DMS53 treated with DMSO at 0.1 percent for 48 hours (cell line): ENCODE measurements around the gene NELFCD.
A peak's percentile ranks its signal among the peaks of the same experiment; 100 is the strongest.

Experiments
- DNase-seq: peaks from one replicate; lab custom pipeline; 2025; ENCODE audit not compliant: unreplicated experiment; lab: John Stamatoyannopoulos, UW

The NELFCD gene

DNA sequence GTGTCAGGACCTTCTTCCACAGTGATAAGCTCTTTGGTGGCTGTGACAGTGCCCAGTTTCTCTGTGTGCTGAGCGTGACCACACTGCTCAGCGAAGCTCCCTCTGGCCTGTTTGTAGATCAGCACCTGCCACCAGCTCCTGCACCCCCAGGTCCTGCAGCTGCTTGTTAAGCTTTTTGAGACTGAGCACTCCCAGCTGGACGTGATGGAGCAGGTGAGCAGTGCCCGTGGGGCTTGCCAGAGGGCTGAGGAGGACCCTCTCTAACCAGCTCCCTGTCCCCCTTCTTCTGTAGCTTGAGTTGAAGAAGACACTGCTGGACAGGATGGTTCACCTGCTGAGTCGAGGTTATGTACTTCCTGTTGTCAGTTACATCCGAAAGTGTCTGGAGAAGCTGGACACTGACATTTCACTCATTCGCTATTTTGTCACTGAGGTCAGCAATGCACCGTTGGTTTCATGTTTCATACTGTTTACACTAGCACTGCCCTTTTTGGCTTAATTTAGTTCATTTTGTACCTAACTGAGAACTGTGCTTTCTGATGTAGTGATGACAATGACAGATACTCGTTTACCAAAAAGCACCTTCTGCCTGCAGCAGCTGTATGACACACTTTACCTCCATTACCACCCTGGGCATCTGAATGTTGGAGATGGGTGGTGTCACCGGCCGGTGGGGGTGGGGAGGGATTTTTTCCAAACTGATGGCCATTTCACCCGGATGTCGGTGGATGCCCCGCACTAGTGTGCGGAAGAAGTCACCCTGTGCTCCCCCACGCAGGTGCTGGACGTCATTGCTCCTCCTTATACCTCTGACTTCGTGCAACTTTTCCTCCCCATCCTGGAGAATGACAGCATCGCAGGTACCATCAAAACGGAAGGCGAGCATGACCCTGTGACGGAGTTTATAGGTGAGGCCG lies 12.5 kb downstream of the NELFCD start:
- DNase-seq, result peak; percentile 50

DNA sequence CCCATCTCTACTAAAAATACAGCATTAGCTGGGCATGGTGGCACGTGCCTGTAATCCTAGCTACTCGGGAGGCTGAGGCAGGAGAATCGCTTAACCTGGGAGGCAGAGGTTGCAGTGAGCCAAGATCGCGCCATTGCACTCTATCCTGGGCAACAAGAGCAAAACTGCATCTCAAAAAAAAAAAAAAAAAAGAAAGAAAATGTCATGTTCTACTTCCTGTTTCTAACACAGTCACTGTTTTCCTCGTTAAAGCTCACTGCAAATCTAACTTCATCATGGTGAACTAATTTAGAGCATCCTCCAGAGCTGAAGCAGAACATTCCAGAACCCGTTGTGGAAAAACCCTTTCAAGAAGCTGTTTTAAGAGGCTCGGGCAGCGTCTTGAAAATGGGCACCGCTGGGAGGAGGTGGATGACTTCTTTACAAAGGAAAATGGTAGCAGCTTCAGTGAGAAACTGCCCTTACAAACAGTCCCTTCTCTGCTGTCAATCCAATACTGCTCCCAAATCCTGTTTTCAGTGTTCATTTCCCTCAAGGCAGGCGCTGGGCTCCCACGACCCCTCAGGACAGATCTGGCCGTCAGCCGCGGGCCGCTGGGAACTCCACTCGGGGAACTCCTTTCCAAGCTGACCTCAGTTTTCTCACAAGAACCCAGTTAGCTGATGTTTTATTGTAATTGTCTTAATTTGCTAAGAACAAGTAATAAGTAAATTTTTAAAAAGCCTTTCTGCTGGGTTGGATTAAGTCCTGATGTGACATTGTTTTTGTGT lies 13.5 kb downstream of the NELFCD start:
- no peak for DNase-seq

DNA sequence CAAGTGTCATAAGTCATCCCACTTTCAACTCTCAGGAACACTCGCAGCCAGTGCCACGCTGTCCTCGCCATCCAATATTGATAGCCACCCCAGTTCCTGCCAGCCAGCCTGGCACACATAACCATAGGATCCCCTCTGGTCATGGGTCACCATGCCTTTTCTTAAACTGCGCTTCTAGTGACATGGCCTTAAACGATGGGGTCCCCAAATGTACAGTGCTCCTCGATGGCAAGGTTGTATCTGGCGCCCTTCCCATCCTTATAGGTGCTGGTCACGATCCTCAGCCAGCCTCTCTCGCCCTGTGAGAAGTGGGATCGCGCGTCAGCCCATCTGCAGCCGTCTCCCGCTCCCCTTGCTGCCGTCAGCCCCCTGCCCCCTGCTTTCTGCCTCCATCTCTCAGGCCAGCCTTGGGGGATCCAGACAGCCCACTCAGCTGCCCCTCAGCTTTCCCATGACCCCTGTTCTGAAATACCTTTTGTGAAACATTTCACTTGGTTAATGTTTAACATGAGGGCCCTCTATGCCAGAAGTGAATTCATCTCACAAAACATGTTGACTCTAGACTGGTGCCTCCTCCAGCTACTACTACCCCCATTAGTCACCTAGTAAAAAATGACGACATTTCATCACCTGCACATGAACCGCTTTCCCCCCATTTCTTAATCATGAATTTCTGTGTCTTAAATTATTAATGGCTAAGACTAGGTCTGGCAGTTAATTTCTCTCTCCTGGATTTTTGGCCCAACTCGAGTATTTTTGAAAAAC lies 14.6 kb downstream of the NELFCD start:
- peak; percentile 76 for DNase-seq

DNA sequence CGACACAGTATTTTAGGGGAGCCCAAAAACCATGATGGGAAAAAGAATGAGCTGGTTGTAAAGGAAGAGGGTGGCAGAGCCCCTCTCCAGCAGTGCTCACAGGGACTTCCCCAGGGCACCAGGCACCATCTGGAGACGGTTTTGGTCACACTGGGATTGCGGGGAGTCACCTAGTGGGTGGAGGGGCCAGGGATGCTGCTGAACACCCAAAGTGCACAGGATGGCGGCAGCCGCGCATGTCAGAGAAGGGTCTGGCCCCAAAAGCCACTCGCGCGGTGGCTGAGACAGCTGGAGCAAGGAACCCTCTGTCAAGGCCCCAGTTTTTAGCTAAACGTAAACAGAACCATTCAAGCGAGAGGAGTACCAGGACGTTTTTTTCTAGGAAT lies 15.2 kb downstream of the NELFCD start:
- DNase-seq, result no peak

DNA sequence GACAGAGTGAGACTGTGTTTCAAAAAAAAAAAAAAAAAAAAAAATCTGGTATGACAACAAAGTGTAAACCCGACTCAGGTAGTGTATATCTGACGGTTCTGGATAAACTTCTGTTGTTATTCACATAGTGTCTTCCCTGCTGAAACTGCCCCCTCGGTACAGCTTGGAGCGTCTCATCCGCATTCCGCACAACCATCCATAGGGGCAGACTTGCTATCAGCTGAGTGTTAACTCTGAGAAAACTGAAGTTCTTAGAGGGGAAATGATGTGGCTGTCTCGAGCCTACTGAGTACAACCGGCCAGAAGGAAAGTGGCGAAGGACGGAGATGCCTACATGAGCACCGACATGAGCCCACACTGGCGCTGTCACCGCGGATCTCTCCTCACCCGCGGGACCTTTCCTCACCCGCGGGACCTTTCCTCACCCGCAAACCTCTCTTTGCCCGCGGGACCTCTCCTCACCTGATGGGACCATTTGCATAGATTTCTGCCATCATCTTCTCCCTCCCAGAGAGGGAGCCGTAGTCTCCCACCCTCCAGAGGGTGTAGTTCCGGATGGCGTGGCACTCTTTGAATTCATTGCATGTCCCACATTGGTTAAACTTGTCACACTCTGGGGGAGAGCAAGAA lies 16.2 kb downstream of the NELFCD start:
- no peak for DNase-seq

DNA sequence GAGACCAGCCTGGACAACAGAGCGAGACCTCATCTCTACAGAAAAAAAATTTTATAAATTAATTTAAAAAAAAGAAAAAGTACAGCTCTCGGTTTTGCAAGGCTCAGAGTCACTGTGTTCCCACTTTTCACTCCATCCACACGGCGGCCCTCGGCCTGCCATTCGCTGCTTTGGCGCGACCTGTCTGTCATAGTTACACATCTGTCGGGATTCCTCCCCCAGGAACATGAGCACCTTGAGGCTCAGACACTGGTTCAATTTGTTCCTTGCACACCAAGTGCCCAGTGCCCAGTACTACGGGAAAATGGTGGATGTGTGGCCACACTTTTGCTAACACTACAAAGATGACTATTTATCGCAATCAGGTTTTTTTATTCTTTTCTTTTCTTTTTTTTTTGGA lies 17.6 kb downstream of the NELFCD start:
- DNase-seq, result no peak

DNA sequence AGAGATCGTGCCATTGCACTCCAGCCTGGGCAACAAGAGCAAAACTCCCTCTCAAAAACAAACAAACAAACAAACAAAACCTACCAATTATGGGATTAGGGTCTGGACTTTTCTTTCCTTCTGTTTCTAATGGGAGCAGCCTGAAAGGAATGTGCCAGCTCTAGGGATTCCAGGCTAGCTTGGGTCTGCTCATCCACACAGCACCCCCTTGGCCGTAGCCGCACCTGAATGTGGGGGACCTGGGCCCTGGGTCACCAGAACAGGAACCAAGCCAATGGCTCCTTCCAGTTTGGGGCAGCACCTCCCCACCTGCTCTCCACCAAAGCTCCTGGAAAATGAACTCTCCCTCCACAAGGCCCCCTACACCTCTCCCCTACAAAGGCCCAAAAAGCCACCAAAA lies 19.3 kb downstream of the NELFCD start:
- no peak for DNase-seq

DNA sequence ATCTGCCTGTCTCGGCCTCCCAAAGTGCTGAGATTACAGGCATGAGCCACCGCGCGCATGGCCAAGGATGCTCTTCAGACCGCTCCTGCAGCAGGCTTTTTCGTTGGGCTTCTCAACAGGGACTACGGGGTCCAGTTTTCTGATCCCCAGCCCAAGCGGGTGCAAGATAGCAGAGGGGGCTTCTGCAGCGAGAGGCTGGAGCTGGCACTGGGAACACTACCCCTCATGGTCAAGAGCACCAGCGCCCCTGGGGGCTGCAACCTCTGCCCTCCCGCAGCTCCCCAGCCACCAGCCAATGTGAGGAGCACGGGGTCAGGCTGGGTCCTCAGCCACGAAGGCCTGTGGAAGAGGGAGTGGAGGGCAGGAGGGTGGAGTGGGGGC lies 20.0 kb downstream of the NELFCD start:
- no peak for DNase-seq

DNA sequence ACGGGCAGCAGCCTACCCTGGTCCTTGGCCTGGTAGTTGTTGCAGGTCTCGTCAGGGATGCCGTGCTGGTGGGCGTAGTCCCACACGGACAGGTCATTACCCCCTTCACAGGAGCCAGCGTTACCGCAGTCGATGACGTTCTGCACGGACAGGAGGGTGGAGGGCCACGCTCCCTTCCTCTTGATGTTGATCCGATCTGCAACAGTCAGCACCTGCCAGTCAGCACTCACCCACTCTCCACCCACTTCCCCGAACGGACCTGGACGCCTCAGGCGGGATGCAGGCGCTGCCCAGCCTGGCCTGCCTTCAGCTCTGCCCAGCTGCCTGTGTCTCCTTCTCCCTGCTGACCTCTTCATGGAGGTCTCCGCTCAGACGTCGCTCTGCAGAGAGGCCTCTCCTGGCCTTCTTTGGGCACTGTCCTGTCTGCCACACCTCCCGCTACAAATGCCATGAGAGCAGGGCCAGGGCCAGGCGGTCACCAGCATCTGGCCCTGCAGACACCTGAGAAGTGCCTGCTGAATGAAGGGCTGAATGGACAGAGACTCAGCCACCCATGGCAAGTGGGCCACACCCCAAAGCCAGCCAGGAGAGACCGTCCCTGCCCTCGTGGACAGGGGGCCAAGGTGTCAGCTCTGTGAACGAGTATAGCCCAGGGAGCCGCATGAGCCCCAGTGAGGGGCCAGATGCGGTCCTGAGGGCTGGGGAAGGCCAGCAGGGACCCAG lies 20.6 kb downstream of the NELFCD start:
- DNase-seq, result no peak

DNA sequence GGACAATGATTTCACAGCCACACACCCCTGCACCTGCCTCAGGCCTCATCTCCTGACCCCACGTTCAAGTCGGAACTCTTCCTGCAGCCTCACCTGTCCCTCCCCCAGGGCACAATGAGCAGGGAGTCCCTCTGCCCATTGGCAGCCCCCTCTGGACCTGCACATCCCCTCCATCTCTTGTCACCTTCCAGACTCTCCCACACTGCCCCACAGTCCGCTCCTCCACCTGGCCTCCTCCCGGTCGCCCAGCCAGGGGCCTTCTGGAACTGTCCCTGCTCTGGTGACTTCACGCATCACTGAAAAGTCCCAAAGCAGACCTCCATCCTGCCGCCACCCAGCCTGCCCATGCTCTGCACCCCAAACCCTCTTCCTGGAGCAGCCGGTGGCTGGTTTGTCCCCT lies 21.3 kb downstream of the NELFCD start:
- DNase-seq, result no peak

DNA sequence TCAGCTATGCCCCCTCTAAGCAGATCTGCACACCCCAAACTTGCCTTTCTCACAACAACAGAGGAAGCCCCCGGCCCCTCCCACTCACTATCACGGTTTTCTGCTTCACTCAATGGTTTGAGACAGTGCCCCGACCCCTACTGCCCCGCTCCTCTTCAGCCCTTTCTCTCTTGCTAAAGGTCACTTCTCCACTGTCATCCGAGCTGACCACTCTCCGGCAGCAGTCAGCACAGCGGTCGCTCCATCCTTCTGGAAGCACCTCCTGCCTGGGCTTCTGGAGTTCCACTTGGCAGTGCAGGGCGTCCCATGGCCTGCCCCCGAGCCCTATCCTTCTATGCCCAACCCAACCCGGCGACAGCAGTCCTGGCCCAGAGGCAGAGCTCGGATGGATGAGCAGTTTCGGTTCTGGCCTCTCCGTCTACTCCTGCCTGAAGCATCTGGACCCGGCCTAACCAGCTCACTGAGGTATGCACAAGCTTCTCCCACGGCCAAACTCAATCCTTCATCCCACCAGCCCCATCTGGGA lies 21.9 kb downstream of the NELFCD start:
- DNase-seq, result no peak

DNA sequence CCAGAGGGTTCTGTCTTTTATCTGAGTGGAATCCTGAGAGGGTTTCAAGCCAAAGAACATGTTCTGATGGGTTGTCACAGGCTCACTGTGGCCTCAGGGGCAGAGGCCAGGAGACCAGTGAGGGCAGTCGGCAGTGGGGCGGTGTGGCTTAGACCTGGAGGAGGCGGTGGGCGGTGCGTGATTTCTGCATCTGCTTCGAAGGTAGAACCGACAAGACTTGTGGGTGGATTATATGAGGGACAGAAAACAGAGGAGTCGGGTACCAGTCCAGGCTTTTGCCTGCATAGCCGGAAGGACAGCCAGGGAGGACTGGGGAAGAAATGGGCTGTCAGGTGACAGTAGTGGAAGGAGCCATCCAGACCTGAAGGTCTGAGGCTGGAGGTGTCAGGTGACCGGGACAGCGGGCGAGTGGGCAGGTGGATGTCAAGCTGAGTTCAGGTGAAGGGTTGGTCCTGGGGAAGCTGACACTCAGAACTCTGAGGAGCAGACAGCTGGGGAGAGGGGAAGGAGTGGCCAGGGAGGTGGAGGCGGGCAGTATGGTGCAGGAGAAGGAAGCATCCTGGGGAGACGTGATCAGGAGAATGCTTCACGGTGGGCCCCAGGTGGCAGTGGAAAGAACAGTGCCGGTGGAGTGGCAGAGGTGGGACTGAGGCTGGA lies 22.9 kb downstream of the NELFCD start:
- DNase-seq, result no peak

DNA sequence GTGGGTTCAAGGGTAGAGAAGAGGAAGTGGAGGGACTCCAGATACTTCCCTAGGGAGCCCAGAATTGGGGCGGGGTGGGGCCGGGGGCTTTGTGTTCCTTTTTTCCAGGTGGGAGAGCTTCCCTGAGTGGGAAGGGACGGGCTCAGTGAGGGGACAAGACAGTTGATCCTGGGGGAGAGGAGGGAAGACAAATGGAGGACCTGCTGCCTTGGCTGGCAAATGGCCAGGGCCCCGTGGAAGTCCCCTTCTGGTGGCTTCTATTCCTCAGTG lies 23.4 kb downstream of the NELFCD start:
- no peak for DNase-seq

DNA sequence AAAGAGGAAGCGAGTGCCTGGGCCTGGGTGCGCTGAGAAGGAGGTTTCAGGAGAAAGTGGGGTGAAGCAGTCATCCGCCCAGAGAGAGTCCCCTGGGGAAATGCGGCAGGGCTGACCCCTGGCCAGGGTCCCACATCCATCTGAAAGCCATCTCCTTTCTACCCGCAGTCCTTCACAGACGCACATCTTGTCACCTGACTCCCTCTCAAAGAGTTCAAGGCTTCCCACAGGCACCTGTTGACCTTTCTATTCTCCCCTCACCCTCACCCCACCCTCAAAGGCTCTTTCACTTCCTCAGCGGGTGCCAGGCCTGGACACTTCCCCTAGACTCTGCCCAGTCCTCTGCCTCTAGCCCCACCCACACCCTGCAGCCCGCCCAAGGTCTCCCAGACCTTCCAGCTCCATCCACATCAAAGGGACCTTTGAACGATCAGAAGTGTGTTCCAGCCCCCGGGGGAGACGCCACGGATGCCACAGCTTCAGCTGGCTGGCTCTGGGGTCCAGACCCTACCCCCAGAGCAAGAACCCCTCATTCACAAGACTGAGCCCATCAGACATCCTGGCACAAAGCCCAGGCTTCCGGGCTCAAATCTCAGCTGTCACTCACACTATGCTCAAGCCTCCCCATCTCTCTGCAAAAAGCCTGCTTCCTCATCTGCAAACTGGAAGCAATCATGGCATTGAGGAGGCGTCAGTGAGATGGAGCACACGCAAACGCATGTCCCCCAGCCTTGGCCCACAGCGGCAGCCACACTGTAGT lies 23.9 kb downstream of the NELFCD start:
- no peak for DNase-seq

DNA sequence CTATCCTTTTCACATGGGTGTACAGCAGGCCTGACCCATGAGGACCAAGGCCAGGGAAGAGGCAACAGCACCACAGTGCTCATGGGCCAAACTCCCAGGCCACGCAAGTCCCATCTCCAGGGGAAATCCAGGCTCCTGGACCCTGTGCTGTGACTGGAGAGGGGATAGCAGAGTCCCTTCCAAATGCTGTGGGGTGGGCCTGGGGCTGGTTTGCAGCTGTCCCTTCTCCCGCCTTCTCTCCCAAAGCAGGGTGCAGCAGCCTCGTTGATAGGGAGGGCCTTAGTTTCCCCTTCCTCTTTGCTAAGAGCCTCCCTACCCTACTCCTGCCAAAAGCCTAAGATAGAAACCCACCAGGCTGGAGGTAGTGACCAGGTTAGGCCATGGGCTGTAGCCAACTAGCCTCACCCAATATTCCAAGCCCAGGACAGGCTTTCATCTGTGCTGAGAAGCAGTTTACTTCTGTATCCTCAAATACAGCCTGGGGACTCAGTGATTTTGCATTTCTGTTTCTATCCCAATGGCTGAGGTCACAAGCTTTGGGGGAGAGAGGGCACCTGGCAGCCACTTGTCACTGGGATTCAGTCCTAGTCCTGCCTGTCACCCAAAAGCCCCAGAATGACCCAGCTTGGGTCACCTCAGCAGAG lies 24.6 kb downstream of the NELFCD start:
- no peak for DNase-seq

DNA sequence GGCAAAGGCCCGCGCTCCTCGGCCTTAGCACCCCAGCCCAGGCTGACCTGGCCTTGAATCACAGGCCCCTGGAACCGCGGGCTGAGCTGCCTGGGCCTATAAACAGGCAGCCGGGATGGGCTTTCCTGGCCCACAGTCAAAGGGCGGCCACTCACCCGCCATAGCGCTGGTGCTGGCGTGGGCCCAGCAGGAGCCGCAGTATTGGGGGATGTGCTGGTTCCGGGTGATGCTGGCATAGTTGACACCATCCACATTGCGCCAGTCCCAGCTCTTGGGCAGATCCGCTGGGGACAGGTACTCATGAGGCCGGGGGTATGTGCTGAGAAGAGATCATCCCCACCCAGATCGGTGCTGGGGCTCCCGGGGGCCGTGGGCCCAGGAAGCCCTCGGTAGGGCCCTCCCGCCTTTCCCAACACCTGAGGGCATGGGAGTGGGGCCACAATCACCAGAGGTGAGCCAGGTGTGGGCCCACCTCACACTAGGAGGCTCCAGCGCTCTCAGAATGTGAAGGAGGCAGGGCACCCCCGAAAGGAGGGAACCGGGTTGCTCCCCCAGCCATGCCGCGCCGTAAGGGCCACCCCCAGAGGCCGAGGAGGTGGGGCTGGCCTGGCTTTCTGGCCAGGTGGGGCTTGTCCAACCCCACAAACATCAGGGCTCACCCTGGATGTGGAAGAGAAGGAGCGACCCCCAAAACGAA lies 25.3 kb downstream of the NELFCD start:
- no peak for DNase-seq

DNA sequence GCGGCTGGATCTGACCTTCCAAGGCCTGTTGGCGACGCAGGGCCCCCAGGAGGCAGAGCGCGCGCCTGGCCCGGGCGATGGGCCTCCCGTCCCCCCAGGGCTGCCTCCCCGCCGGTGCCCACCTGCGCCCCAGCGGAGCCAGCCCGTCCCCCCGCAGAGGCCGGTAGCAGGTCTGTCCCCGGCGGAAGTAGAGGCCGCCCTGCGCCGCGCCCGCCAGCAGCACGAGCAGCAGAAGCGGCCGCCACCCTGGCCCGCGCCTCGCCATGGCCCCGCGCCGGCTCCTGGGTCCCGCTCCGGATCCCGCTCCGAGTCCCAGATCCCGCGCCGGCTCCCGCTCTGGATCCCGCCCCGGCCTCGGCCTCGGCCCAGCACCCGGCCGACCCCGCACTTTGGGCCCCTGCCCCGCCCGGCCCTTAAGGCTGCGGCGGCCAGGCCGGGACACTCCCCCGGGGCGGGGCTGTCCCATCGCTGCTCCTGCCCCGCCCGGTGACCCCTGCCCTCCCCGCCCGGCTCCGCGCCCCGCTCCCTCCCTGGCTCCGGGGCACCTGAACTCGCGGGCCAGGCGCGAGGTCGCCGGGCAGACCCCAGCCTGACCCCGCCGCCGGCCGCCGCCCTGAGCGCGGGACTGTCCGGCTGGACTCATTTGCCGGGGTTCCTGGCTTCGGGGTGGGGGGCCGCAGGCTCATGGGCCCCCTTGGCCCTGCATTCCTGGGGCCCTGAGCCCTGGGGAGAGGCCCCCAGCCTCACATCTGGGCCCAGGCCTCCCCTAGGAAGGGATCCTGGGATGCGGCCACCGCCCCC lies 26.0 kb downstream of the NELFCD start, which contains the start of gene CTSZ:
Gene CTSZ (minus strand): TSS at position 391 of the 801 bp plus-strand sequence. CDS start 126 bp downstream, at position 265.
- no peak for DNase-seq
